ENCODE data around the gene ZBTB16. TPM values are rescaled to one million over a fixed set of nuclear protein-coding genes. Genes with fewer than 3 reads are reported as not detected.

ZBTB16 gene, protein sequence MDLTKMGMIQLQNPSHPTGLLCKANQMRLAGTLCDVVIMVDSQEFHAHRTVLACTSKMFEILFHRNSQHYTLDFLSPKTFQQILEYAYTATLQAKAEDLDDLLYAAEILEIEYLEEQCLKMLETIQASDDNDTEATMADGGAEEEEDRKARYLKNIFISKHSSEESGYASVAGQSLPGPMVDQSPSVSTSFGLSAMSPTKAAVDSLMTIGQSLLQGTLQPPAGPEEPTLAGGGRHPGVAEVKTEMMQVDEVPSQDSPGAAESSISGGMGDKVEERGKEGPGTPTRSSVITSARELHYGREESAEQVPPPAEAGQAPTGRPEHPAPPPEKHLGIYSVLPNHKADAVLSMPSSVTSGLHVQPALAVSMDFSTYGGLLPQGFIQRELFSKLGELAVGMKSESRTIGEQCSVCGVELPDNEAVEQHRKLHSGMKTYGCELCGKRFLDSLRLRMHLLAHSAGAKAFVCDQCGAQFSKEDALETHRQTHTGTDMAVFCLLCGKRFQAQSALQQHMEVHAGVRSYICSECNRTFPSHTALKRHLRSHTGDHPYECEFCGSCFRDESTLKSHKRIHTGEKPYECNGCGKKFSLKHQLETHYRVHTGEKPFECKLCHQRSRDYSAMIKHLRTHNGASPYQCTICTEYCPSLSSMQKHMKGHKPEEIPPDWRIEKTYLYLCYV
- total RNA-seq (2022): 70.4 and 75.3 TPM in 2 replicates
- Bru-seq, nascent RNA: percentile 96 among the genes with signal in this experiment
- BruChase-seq, experiment 1, labeled RNA remaining after a 6-hour chase: percentile 87 among the genes with signal in this experiment
- BruChase-seq, experiment 2, labeled RNA remaining after a 2-hour chase: percentile 88 among the genes with signal in this experiment
- long read RNA-seq, transcript ZBTB16-201 (7 exons, 2,523 nt): major isoform, 51 of 64 reads
- long read RNA-seq, partial matches to known transcripts: 6 of 64 reads
- long read RNA-seq, other reads (novel, unspliced or antisense): 6 of 64 reads

DNA sequence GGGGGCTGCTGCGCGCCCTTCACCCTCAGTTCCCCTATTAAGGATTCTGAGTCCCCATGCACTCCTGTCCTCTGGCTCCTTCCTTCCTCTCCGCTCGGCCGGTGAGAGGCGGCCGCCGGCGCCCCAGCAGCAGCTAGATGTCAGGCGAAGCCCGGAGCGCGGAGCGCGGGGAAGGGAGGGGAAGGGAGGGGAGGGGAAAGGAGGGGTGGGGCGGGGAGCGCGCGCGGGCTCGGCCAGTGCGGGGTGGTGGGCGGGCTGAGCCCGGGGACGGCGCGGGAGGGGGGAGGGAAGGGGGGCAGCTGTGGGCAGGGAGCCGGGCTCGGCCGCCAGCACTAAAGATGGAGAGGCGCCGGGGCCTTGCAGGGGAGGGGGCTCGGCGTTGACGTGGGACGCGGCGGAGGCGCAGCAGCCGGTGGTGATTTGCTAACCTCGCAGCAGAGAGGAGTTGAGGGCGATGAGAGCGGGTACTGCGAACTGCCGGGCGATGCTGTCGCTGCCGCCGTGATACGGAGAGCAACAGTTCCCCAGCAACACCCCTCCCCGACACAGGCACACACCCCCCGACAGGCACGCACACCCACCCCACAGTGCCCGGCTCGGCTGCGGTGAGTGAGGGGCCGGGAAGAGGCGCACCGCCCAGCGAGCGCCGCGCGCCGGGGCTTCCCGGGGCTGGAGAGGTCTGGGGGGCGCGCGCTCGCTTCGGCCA lies at the start of gene ZBTB16:
Gene ZBTB16, plus strand, starts transcription at position 434 of the 706 bp plus-strand sequence. CDS start 3,590 bp downstream, outside the sequence.
- BruUV-seq (replicated peaks): no TSS peak
- peak; percentile 86 for DNase-seq (ENCODE audit: unreplicated experiment)
- H3K27ac Mint-ChIP-seq (ENCODE audit: low read depth, unreplicated experiment): peak within 1 kb of the TSS; percentile 98
- no peaks in the 10 kb centered on the region for H3K9me3 Mint-ChIP-seq (ENCODE audit: unreplicated experiment)
- POLR2A ChIA-PET: interaction anchor here (0.7 to 6.9 kb wide), 21 partner anchors 9 to 245 kb away, joined by 3 to 57 read pairs (median 5); partner anchors contain the start of gene NNMT
- peaks cover 12% of the 10 kb centered on the region for H3K4me1 Mint-ChIP-seq (ENCODE audit: insufficient read depth, unreplicated experiment)
- H3K27me3 Mint-ChIP-seq (ENCODE audit: insufficient read depth, unreplicated experiment): no peaks in the 10 kb centered on the region
- intact Hi-C loops (cut with micrococcal nuclease): loop anchor here (1.0 kb wide), 5 partner anchors 23 to 202 kb away; no protein-coding TSS in a partner anchor
- TF ChIP-seq, protein P1, sequence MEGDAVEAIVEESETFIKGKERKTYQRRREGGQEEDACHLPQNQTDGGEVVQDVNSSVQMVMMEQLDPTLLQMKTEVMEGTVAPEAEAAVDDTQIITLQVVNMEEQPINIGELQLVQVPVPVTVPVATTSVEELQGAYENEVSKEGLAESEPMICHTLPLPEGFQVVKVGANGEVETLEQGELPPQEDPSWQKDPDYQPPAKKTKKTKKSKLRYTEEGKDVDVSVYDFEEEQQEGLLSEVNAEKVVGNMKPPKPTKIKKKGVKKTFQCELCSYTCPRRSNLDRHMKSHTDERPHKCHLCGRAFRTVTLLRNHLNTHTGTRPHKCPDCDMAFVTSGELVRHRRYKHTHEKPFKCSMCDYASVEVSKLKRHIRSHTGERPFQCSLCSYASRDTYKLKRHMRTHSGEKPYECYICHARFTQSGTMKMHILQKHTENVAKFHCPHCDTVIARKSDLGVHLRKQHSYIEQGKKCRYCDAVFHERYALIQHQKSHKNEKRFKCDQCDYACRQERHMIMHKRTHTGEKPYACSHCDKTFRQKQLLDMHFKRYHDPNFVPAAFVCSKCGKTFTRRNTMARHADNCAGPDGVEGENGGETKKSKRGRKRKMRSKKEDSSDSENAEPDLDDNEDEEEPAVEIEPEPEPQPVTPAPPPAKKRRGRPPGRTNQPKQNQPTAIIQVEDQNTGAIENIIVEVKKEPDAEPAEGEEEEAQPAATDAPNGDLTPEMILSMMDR (IDR thresholded peaks at IDR 0.05; ENCODE audit: unreplicated experiment): peak; percentile 28
- peak within 1 kb of the TSS; percentile 95 for H3K4me3 Mint-ChIP-seq (ENCODE audit: unreplicated experiment)
- peaks cover 51% of the 10 kb centered on the region for H3K36me3 Mint-ChIP-seq (ENCODE audit: insufficient read depth, unreplicated experiment)
- CTCF ChIA-PET: interaction anchor here (0.7 to 3.5 kb wide), 4 partner anchors 26 to 755 kb away, joined by 3 to 26 read pairs (median 3); no protein-coding TSS in a partner anchor

DNA sequence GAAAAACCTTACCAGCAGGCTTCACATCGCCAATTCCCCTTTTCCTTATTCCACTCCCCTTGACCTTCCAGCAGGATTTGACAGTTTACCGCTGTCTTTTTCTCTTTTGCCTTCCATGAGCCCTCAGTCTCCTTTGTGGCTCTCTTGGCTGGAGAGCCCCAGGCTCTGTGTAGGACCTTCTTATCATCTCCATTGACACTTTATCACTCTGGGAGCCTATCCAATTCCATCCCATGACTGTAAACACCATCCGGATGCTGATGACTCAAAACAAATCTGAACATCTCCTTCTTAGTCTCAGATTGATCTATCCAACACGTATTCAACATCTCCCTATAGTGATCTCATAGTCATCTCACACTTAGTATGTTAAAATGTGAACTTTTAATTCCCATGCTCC lies 48.6 kb upstream of the ZBTB16 start:
- intact Hi-C loops (cut with micrococcal nuclease): no loop called here
- H3K36me3 Mint-ChIP-seq (ENCODE audit: insufficient read depth, unreplicated experiment): no peaks in the 10 kb centered on the region
- ChIA-PET POLR2A (no interaction called here), CTCF (interaction anchor here (2.4 kb wide), 1 partner anchor 18 kb away, joined by 7 read pairs; no protein-coding TSS in a partner anchor)
- BruUV-seq (replicated peaks): no TSS peak
- DNase-seq (ENCODE audit: unreplicated experiment): no peak
- H3K27ac Mint-ChIP-seq (ENCODE audit: low read depth, unreplicated experiment): no peak overlapping the region
- peaks cover 39% of the 10 kb centered on the region for H3K27me3 Mint-ChIP-seq (ENCODE audit: insufficient read depth, unreplicated experiment)
- TF ChIP-seq, protein P1 (IDR thresholded peaks at IDR 0.05; ENCODE audit: unreplicated experiment): no peak
- no peak overlapping the region for H3K4me3 Mint-ChIP-seq (ENCODE audit: unreplicated experiment)
- peaks cover 9% of the 10 kb centered on the region for H3K4me1 Mint-ChIP-seq (ENCODE audit: insufficient read depth, unreplicated experiment)
- H3K9me3 Mint-ChIP-seq (ENCODE audit: unreplicated experiment): peaks cover 5% of the 10 kb centered on the region

DNA sequence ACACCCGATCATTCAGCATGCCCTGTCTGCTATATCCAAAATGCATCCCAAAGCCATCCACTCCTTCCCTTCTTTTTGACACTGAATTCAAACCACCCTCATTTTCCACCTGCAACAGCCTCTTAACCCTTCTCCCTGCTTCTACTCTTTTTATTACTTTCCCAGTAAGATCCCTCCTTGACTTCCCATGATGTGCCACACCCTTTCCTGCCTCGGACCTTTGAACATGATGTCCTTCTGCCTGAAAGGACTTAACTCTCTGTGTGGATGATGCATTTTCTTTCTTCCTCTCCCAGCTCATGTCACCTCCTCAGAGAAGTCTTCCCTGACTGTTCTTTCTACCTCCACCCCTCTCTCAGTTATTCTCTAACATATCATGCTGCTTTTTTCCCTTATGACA lies 48.1 kb upstream of the ZBTB16 start:
- H3K4me3 Mint-ChIP-seq (ENCODE audit: unreplicated experiment): no peak overlapping the region
- CTCF ChIA-PET: interaction anchor here (1.2 kb wide), 1 partner anchor 250 kb away, joined by 3 read pairs; no protein-coding TSS in a partner anchor
- POLR2A ChIA-PET: no interaction called here
- intact Hi-C loops (cut with micrococcal nuclease): no loop called here
- TF ChIP-seq, protein P1 (IDR thresholded peaks at IDR 0.05; ENCODE audit: unreplicated experiment): no peak
- no peak overlapping the region for H3K27ac Mint-ChIP-seq (ENCODE audit: low read depth, unreplicated experiment)
- no TSS peak for BruUV-seq (replicated peaks)
- H3K9me3 Mint-ChIP-seq (ENCODE audit: unreplicated experiment): peaks cover 5% of the 10 kb centered on the region
- H3K27me3 Mint-ChIP-seq (ENCODE audit: insufficient read depth, unreplicated experiment): peaks cover 39% of the 10 kb centered on the region
- DNase-seq (ENCODE audit: unreplicated experiment): no peak
- H3K4me1 Mint-ChIP-seq (ENCODE audit: insufficient read depth, unreplicated experiment): peaks cover 9% of the 10 kb centered on the region
- no peaks in the 10 kb centered on the region for H3K36me3 Mint-ChIP-seq (ENCODE audit: insufficient read depth, unreplicated experiment)
